GM23338 (cell line): ENCODE results near the gene MRTFA. TPM values are rescaled to one million over a fixed set of nuclear protein-coding genes. Genes with fewer than 3 reads are reported as not detected.

Source experiments
- ATAC-seq: fragments of 200-7000 bp; cut with Tn5 transposase; 3 replicates; pipeline ENCODE4 v1.9.1; 2020
- DNase-seq: peaks from one replicate; pipeline ENCODE4 v3.0.0-alpha.2; 2015; ENCODE audit warnings: low spot score
- H2AFZ ChIP-seq: fragments of 200-600 bp; sonication (generic); 2 replicates; pipeline ENCODE4 v1.8.0; 2016; ENCODE audit warnings: antibody characterized with exemption, mild to moderate bottlenecking, moderate library complexity
- H3F3A ChIP-seq: fragments of 200-600 bp; sonication (generic); replicated peaks from 2 replicates; pipeline ENCODE4 v1.8.0; 2017; ENCODE audit warnings: antibody characterized with exemption, mixed run types, low read depth
- H3K27ac ChIP-seq: fragments of 200-600 bp; sonication (generic); 2 replicates; pipeline ENCODE4 v1.6.1; 2016; ENCODE audit warnings: low read depth
- H3K27me3 ChIP-seq: fragments of 200-600 bp; sonication (generic); 2 replicates; pipeline ENCODE4 v1.8.0; 2016; ENCODE audit warnings: mild to moderate bottlenecking, mixed run types, moderate library complexity; ENCODE audit not compliant: insufficient read depth
- H3K36me3 ChIP-seq: fragments of 200-600 bp; sonication (generic); 2 replicates; pipeline ENCODE4 v1.8.0; 2016; ENCODE audit warnings: mild to moderate bottlenecking; ENCODE audit not compliant: insufficient read depth
- H3K4me1 ChIP-seq: fragments of 200-600 bp; sonication (generic); 2 replicates; pipeline ENCODE4 v1.8.0; 2016; ENCODE audit warnings: mild to moderate bottlenecking, moderate library complexity; ENCODE audit not compliant: insufficient read depth
- H3K4me2 ChIP-seq: fragments of 200-600 bp; sonication (generic); 2 replicates; pipeline ENCODE4 v1.7.1; 2017; ENCODE audit warnings: mixed run types
- H3K4me3 ChIP-seq: fragments of 200-600 bp; sonication (generic); 2 replicates; pipeline ENCODE4 v1.6.1; 2016; ENCODE audit warnings: mixed run types
- H3K79me2 ChIP-seq: fragments of 200-600 bp; sonication (generic); replicated peaks from 2 replicates; pipeline ENCODE4 v1.8.0; 2017; ENCODE audit warnings: mild to moderate bottlenecking; ENCODE audit not compliant: insufficient read depth
- H3K9me2 ChIP-seq: fragments of 200-600 bp; sonication (generic); 2 replicates; pipeline ENCODE4 v1.8.0; 2017; ENCODE audit not compliant: insufficient read depth
- H4K20me1 ChIP-seq: fragments of 200-600 bp; sonication (generic); replicated peaks from 2 replicates; pipeline ENCODE4 v1.8.0; 2017; ENCODE audit warnings: mild to moderate bottlenecking; ENCODE audit not compliant: insufficient read depth
- H3K27ac Mint-ChIP-seq: 2 replicates; pipeline ENCODE4 v1.8.0; 2020; ENCODE audit warnings: inconsistent platforms, mild to moderate bottlenecking, moderate library complexity, mixed read lengths
- H3K27me3 Mint-ChIP-seq: 3 replicates; pipeline ENCODE4 v1.8.0; 2022; ENCODE audit warnings: low read depth, mild to moderate bottlenecking, moderate library complexity, mixed read lengths, inconsistent platforms; ENCODE audit not compliant: insufficient read depth, poor library complexity
- H3K36me3 Mint-ChIP-seq: 3 replicates; pipeline ENCODE4 v1.8.0; 2021; ENCODE audit warnings: low read depth, mild to moderate bottlenecking, inconsistent platforms, moderate library complexity, mixed read lengths
- H3K4me1 Mint-ChIP-seq: 3 replicates; pipeline ENCODE4 v1.8.0; 2020; ENCODE audit warnings: mild to moderate bottlenecking, inconsistent platforms, mixed read lengths
- H3K4me3 Mint-ChIP-seq: 3 replicates; pipeline ENCODE4 v1.8.0; 2021; ENCODE audit warnings: moderate library complexity, mild to moderate bottlenecking, inconsistent platforms, mixed read lengths
- H3K9me3 Mint-ChIP-seq: 3 replicates; pipeline ENCODE4 v1.8.0; 2020; ENCODE audit warnings: moderate library complexity, mild to moderate bottlenecking, inconsistent platforms, mixed read lengths
- EZH2 ChIP-seq: fragments of 200-600 bp; sonication (generic); IDR thresholded peaks from one replicate; pipeline ENCODE4 v1.8.0; 2017; ENCODE audit warnings: antibody characterized with exemption, mild to moderate bottlenecking, low read depth; ENCODE audit not compliant: unreplicated experiment
- EZH2phosphoT487 ChIP-seq: fragments of 200-600 bp; sonication (generic); IDR thresholded peaks from one replicate; pipeline ENCODE4 v1.8.1; 2018; ENCODE audit warnings: antibody characterized with exemption; ENCODE audit not compliant: unreplicated experiment
- JUNB ChIP-seq: IDR thresholded peaks from one replicate; pipeline ENCODE4 v1.6.1; 2016; ENCODE audit warnings: antibody characterized with exemption; ENCODE audit not compliant: unreplicated experiment
- POLR2AphosphoS5 ChIP-seq: IDR thresholded peaks from 2 replicates; pipeline ENCODE4 v1.6.1; 2016; ENCODE audit warnings: antibody characterized with exemption, low read depth
- ZNF114 ChIP-seq: fragments of 250-450 bp; sonication (Bioruptor Pico); IDR thresholded peaks from 2 replicates; pipeline ENCODE4 v1.5.0; 2020; ENCODE audit warnings: mild to moderate bottlenecking, moderate library complexity
- ZNF331 ChIP-seq: fragments of 250-450 bp; sonication (Bioruptor Pico); IDR thresholded peaks from 2 replicates; pipeline ENCODE4 v1.5.0; 2020; ENCODE audit warnings: low read depth, mild to moderate bottlenecking, moderate library complexity
- polyA plus RNA-seq: library from polyadenylated mRNA; unstranded; fragments of >200 nt; fragmentation: Nextera tagmentation; extraction: Ambion mirVana; gene quantifications from 2 replicates; pipeline ENCODE4 v1.2.1, GENCODE V29; 2016
- total RNA-seq: library from RNA; depleted of rRNA; stranded (reverse); fragments of >200 nt; shearing (Covaris generic); gene quantifications from 2 replicates; pipeline ENCODE4 v1.2.3, GENCODE V29; 2014
- TF ChIP-seq, protein P1 (sequence below): fragments of 250-450 bp; sonication (Bioruptor Pico); IDR thresholded peaks from 2 replicates; pipeline ENCODE4 v1.5.0; 2020; ENCODE audit warnings: mild to moderate bottlenecking, moderate library complexity
- TF ChIP-seq, protein P2 (sequence below): IDR thresholded peaks from one replicate; pipeline ENCODE4 v1.6.1; 2018; ENCODE audit warnings: antibody characterized with exemption; ENCODE audit not compliant: unreplicated experiment
- TF ChIP-seq, protein P3 (sequence below), 2 experiments: fragments of 200-600 bp in 1 of 2; sonication (generic) in 1 of 2; conservative IDR thresholded peaks; 2 replicates each; pipeline versions ENCODE4 v1.5.1 to v1.6.1; 2016 to 2017; ENCODE audit warnings: antibody characterized with exemption in 2 of 2, low read depth in 2 of 2, mild to moderate bottlenecking in 2 of 2, moderate library complexity in 1 of 2

MRTFA gene
- total and polyA plus RNA-seq, 2 experiments from 2014 or later: 18.1 to 92.4 TPM

DNA sequence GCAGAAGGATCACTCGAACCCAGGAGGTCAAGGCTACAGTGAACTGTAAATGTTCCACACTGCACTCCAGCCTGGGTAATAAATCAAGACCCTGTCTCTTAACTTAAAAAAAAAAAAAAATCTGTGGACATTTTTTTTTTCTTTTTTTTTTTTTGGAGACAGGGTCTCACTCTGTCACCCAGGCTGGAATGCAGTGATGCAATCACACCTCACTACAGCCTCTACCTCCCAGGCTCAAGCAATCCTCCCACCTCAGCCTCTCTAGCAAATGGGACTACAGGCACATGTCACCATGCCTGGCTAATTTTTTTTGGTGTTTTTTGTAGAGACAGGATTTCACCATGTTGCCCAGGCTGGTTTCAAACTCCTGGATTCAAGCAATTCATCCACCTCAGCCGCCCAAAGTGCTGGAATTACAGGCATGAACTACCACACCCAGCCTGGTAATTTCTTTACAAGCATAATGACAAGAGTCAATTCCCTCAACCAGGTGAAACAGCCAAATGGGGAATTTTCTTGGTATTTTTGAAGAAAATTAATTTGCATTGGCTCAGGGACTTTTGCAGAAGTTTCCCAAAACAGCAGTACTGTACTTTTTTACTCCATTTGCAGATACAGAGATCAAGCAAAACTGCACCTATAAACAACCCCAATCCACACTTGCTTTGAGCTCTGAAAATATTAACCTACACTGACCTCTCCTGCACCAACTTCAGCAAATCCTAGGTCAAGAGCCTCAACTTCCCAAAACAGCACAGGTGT lies 44.0 kb downstream of the MRTFA start:
- no peaks in the 10 kb centered on the region for H3K9me3 Mint-ChIP-seq
- H4K20me1 ChIP-seq: peaks cover 7% of the 10 kb centered on the region; the same call in 1 of the 2 replicates
- H3K36me3 ChIP-seq: no peaks in the 10 kb centered on the region
- H3K4me3 ChIP-seq: no peak overlapping the region
- no peaks in the 10 kb centered on the region for H3K36me3 Mint-ChIP-seq
- 0 out of 2 replicates have a peak, but pooled peaks cover 4% of the 10 kb centered on the region for H3K4me1 ChIP-seq
- H3K27ac Mint-ChIP-seq: no peak overlapping the region
- no peak overlapping the region; the same call in 2 of the 3 replicates for H3K4me3 Mint-ChIP-seq
- peaks cover 5% of the 10 kb centered on the region; the same call in 2 of the 3 replicates for H3K4me1 Mint-ChIP-seq
- no peak overlapping the region for H2AFZ ChIP-seq
- no peak for DNase-seq
- no peaks in the 10 kb centered on the region for H3K9me2 ChIP-seq
- no peaks in the 10 kb centered on the region; the same call in 1 of the 2 replicates for H3F3A ChIP-seq
- peaks cover 4% of the 10 kb centered on the region for H3K27me3 Mint-ChIP-seq
- no peaks in the 10 kb centered on the region for H3K27me3 ChIP-seq
- no peak for ATAC-seq
- no peak overlapping the region for H3K4me2 ChIP-seq
- peaks cover 82% of the 10 kb centered on the region for H3K79me2 ChIP-seq
- H3K27ac ChIP-seq: no peak overlapping the region
- TF ChIP-seq, protein P1, sequence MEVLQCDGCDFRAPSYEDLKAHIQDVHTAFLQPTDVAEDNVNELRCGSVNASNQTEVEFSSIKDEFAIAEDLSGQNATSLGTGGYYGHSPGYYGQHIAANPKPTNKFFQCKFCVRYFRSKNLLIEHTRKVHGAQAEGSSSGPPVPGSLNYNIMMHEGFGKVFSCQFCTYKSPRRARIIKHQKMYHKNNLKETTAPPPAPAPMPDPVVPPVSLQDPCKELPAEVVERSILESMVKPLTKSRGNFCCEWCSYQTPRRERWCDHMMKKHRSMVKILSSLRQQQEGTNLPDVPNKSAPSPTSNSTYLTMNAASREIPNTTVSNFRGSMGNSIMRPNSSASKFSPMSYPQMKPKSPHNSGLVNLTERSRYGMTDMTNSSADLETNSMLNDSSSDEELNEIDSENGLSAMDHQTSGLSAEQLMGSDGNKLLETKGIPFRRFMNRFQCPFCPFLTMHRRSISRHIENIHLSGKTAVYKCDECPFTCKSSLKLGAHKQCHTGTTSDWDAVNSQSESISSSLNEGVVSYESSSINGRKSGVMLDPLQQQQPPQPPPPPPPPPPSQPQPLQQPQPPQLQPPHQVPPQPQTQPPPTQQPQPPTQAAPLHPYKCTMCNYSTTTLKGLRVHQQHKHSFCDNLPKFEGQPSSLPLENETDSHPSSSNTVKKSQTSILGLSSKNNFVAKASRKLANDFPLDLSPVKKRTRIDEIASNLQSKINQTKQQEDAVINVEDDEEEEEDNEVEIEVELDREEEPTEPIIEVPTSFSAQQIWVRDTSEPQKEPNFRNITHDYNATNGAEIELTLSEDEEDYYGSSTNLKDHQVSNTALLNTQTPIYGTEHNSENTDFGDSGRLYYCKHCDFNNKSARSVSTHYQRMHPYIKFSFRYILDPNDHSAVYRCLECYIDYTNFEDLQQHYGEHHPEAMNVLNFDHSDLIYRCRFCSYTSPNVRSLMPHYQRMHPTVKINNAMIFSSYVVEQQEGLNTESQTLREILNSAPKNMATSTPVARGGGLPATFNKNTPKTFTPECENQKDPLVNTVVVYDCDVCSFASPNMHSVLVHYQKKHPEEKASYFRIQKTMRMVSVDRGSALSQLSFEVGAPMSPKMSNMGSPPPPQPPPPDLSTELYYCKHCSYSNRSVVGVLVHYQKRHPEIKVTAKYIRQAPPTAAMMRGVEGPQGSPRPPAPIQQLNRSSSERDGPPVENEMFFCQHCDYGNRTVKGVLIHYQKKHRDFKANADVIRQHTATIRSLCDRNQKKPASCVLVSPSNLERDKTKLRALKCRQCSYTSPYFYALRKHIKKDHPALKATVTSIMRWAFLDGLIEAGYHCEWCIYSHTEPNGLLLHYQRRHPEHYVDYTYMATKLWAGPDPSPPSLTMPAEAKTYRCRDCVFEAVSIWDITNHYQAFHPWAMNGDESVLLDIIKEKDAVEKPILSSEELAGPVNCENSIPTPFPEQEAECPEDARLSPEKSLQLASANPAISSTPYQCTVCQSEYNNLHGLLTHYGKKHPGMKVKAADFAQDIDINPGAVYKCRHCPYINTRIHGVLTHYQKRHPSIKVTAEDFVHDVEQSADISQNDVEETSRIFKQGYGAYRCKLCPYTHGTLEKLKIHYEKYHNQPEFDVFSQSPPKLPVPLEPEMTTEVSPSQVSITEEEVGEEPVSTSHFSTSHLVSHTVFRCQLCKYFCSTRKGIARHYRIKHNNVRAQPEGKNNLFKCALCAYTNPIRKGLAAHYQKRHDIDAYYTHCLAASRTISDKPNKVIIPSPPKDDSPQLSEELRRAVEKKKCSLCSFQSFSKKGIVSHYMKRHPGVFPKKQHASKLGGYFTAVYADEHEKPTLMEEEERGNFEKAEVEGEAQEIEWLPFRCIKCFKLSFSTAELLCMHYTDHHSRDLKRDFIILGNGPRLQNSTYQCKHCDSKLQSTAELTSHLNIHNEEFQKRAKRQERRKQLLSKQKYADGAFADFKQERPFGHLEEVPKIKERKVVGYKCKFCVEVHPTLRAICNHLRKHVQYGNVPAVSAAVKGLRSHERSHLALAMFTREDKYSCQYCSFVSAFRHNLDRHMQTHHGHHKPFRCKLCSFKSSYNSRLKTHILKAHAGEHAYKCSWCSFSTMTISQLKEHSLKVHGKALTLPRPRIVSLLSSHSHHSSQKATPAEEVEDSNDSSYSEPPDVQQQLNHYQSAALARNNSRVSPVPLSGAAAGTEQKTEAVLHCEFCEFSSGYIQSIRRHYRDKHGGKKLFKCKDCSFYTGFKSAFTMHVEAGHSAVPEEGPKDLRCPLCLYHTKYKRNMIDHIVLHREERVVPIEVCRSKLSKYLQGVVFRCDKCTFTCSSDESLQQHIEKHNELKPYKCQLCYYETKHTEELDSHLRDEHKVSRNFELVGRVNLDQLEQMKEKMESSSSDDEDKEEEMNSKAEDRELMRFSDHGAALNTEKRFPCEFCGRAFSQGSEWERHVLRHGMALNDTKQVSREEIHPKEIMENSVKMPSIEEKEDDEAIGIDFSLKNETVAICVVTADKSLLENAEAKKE (CRISPR knock-in tag): no peak
- TF ChIP-seq ZNF114 (CRISPR knock-in tag) (no peak), ZNF331 (no peak), JUNB (no peak), EZH2phosphoT487 (no peak), EZH2 (no peak), POLR2AphosphoS5 (no peak)
- TF ChIP-seq, protein P2, sequence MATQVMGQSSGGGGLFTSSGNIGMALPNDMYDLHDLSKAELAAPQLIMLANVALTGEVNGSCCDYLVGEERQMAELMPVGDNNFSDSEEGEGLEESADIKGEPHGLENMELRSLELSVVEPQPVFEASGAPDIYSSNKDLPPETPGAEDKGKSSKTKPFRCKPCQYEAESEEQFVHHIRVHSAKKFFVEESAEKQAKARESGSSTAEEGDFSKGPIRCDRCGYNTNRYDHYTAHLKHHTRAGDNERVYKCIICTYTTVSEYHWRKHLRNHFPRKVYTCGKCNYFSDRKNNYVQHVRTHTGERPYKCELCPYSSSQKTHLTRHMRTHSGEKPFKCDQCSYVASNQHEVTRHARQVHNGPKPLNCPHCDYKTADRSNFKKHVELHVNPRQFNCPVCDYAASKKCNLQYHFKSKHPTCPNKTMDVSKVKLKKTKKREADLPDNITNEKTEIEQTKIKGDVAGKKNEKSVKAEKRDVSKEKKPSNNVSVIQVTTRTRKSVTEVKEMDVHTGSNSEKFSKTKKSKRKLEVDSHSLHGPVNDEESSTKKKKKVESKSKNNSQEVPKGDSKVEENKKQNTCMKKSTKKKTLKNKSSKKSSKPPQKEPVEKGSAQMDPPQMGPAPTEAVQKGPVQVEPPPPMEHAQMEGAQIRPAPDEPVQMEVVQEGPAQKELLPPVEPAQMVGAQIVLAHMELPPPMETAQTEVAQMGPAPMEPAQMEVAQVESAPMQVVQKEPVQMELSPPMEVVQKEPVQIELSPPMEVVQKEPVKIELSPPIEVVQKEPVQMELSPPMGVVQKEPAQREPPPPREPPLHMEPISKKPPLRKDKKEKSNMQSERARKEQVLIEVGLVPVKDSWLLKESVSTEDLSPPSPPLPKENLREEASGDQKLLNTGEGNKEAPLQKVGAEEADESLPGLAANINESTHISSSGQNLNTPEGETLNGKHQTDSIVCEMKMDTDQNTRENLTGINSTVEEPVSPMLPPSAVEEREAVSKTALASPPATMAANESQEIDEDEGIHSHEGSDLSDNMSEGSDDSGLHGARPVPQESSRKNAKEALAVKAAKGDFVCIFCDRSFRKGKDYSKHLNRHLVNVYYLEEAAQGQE: no peak
- TF ChIP-seq, protein P3, sequence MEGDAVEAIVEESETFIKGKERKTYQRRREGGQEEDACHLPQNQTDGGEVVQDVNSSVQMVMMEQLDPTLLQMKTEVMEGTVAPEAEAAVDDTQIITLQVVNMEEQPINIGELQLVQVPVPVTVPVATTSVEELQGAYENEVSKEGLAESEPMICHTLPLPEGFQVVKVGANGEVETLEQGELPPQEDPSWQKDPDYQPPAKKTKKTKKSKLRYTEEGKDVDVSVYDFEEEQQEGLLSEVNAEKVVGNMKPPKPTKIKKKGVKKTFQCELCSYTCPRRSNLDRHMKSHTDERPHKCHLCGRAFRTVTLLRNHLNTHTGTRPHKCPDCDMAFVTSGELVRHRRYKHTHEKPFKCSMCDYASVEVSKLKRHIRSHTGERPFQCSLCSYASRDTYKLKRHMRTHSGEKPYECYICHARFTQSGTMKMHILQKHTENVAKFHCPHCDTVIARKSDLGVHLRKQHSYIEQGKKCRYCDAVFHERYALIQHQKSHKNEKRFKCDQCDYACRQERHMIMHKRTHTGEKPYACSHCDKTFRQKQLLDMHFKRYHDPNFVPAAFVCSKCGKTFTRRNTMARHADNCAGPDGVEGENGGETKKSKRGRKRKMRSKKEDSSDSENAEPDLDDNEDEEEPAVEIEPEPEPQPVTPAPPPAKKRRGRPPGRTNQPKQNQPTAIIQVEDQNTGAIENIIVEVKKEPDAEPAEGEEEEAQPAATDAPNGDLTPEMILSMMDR (conservative IDR thresholded peaks at IDR 0.05; ENCODE audit: low read depth in 2 of 2): no peak
